SK-N-SH (cell line): ENCODE data around the gene KRTAP5-3. TPM values are rescaled to one million over a fixed set of nuclear protein-coding genes. Genes with fewer than 3 reads are reported as not detected.
A peak's percentile ranks its signal among the peaks of the same experiment; 100 is the strongest.

Experiments used
- CTCF ChIA-PET: fragments of 300-600, 350-600 bp; formaldehyde crosslinking; extraction: SDS; loops from one replicate; lab custom pipeline; 2021; lab: Yijun Ruan, JAX
- POLR2A ChIA-PET: fragments of 350-600 bp; sonication (Branson Sonifier 250); formaldehyde crosslinking; extraction: SDS; loops from one replicate; lab custom pipeline; 2020; ENCODE audit warnings: antibody characterized with exemption, inconsistent platforms; lab: Yijun Ruan, JAX
- DNase-seq: peaks from one replicate; pipeline ENCODE4 v3.0.0; 2012
- H2AFZ ChIP-seq: fragments of 200-600 bp; sonication (generic); 2 replicates; pipeline ENCODE4 v1.8.1; 2016; ENCODE audit warnings: antibody characterized with exemption, mild to moderate bottlenecking, low read depth
- H3F3A ChIP-seq: fragments of 200-600 bp; sonication (generic); replicated peaks from 2 replicates; pipeline ENCODE3; 2016; ENCODE audit warnings: antibody characterized with exemption, mild to moderate bottlenecking; ENCODE audit not compliant: insufficient read depth
- H3K27ac ChIP-seq, 2 experiments: fragments of 200-500 bp in 1 of 2; fragments of 200-600 bp in 1 of 2; sonication (Bioruptor generic) in 1 of 2; sonication (generic), shearing (Covaris generic) in 1 of 2; 2 replicates each; pipeline versions ENCODE4 v1.5.1 to v1.6.1; 2014 to 2016; ENCODE audit warnings: low read depth in 2 of 2, inconsistent platforms in 1 of 2, low read length in 1 of 2, mild to moderate bottlenecking in 1 of 2, mixed read lengths in 1 of 2
- H3K27me3 ChIP-seq: fragments of 200-600 bp; sonication (generic), shearing (Covaris generic); 2 replicates; pipeline ENCODE4 v1.6.1; 2016; ENCODE audit warnings: mixed run types; ENCODE audit not compliant: insufficient read depth
- H3K36me3 ChIP-seq, 2 experiments: fragments of 200-500 bp in 1 of 2; fragments of 200-600 bp in 1 of 2; sonication (Bioruptor generic) in 1 of 2; sonication (generic) in 1 of 2; replicated peaks in 1 of 2; 2 replicates each; pipeline versions ENCODE3 to v1.5.1; 2014 to 2016; ENCODE audit warnings: low read length in 1 of 2, mild to moderate bottlenecking in 1 of 2; ENCODE audit not compliant: insufficient read depth in 2 of 2, control insufficient read depth in 1 of 2
- H3K4me1 ChIP-seq, 2 experiments: fragments of 200-500 bp in 1 of 2; fragments of 200-600 bp in 1 of 2; sonication (Bioruptor generic) in 1 of 2; sonication (generic), shearing (Covaris generic) in 1 of 2; 2 replicates each; pipeline versions ENCODE4 v1.5.1 to v1.6.1; 2014 to 2016; ENCODE audit warnings: low read depth in 1 of 2, low read length in 1 of 2, mixed run types in 1 of 2; ENCODE audit not compliant: insufficient read depth in 2 of 2, control insufficient read depth in 1 of 2
- H3K4me2 ChIP-seq: fragments of 200-600 bp; sonication (generic), shearing (Covaris generic); 2 replicates; pipeline ENCODE4 v1.6.1; 2017; ENCODE audit warnings: mixed run types
- H3K4me3 ChIP-seq, 2 experiments: fragments of 200-500 bp in 1 of 2; fragments of 200-600 bp in 1 of 2; sonication (Bioruptor generic) in 1 of 2; sonication (generic), shearing (Covaris generic) in 1 of 2; 2 replicates each; pipeline versions ENCODE4 v1.5.1 to v1.8.1; 2014 to 2016; ENCODE audit warnings: low read depth in 2 of 2, inconsistent platforms in 1 of 2, low read length in 1 of 2, mild to moderate bottlenecking in 1 of 2, mixed read lengths in 1 of 2, moderate library complexity in 1 of 2
- H3K79me2 ChIP-seq: fragments of 200-600 bp; sonication (generic); 2 replicates; pipeline ENCODE4 v1.8.1; 2017; ENCODE audit warnings: mild to moderate bottlenecking; ENCODE audit not compliant: insufficient read depth
- H3K9ac ChIP-seq: fragments of 200-600 bp; sonication (generic); 2 replicates; pipeline ENCODE4 v1.6.1; 2017; ENCODE audit warnings: mixed run types
- H3K9me2 ChIP-seq: fragments of 200-600 bp; sonication (generic); 2 replicates; pipeline ENCODE4 v1.6.1; 2017; ENCODE audit warnings: mixed run types
- H3K9me3 ChIP-seq: fragments of 200-600 bp; sonication (generic); 2 replicates; pipeline ENCODE4 v1.6.1; 2017; ENCODE audit warnings: mixed run types, mild to moderate bottlenecking, moderate library complexity
- H4K20me1 ChIP-seq: fragments of 200-600 bp; sonication (generic); 2 replicates; pipeline ENCODE4 v1.6.1; 2017; ENCODE audit warnings: mild to moderate bottlenecking, mixed run types; ENCODE audit not compliant: insufficient read depth
- CHD2 ChIP-seq: fragments of 150-350 bp; IDR thresholded peaks from 2 replicates; pipeline ENCODE4 v1.6.1; 2018; ENCODE audit warnings: low read length; ENCODE audit not compliant: partially characterized antibody
- EZH2phosphoT487 ChIP-seq: fragments of 200-600 bp; sonication (generic); IDR thresholded peaks from 2 replicates; pipeline ENCODE4 v1.6.1; 2017; ENCODE audit warnings: low read depth, mixed run types, mild to moderate bottlenecking, antibody characterized with exemption, moderate library complexity, borderline replicate concordance
- FOXJ3 ChIP-seq: sonication (generic); formaldehyde crosslinking; IDR thresholded peaks from 2 replicates; pipeline ENCODE4 v1.5.1; 2020; ENCODE audit warnings: mild to moderate bottlenecking, missing genetic modification reagents
- MAX ChIP-seq: IDR thresholded peaks from 2 replicates; pipeline ENCODE4 v1.4.0; 2012; ENCODE audit warnings: low read depth
- PBX3 ChIP-seq: IDR thresholded peaks from 2 replicates; pipeline ENCODE4; 2012
- RAD21 ChIP-seq: IDR thresholded peaks from 2 replicates; pipeline ENCODE4 v1.6.1; 2012; ENCODE audit warnings: mild to moderate bottlenecking, low read length
- RCOR1 ChIP-seq: fragments of 150-350 bp; IDR thresholded peaks from 2 replicates; pipeline ENCODE4 v1.6.1; 2017; ENCODE audit warnings: antibody characterized with exemption, low read length
- REST ChIP-seq: IDR thresholded peaks from 2 replicates; pipeline ENCODE4 v1.6.1; 2012; ENCODE audit warnings: mild to moderate bottlenecking, low read depth, low read length, moderate library complexity
- RXRA ChIP-seq: IDR thresholded peaks from 2 replicates; pipeline ENCODE4 v1.4.0; 2012; ENCODE audit warnings: low read depth, mild to moderate bottlenecking, borderline replicate concordance
- SIN3A ChIP-seq: IDR thresholded peaks from 2 replicates; pipeline ENCODE4 v1.6.1; 2012; ENCODE audit warnings: low read depth, mild to moderate bottlenecking, low read length, moderate library complexity, borderline replicate concordance
- USF1 ChIP-seq: IDR thresholded peaks from 2 replicates; pipeline ENCODE4 v1.4.0; 2012; ENCODE audit warnings: low read depth, borderline replicate concordance
- WGBS: methylation state at CpG from one replicate; pipeline ENCODE4 v1.1.6; 2017; ENCODE audit warnings: low lambda C conversion rate; 5-methylcytosine and 5-hydroxymethylcytosine counted together
- polyA plus RNA-seq, 3 experiments: library from polyadenylated mRNA; depleted of rRNA; stranded (reverse); fragments of >200 nt; gene quantifications; 2 replicates each; pipeline ENCODE4 v1.2.3, GENCODE V29; 2012

Gene KRTAP5-3
- polyA plus RNA-seq, 1 of the 3 experiments (the other 2 are of a cell fraction), result not detected

- no peak for TF ChIP-seq PBX3
These were observed 36.5 kb downstream of the KRTAP5-3 start (continued) for GRCh38 chr11:1571760-1572196.

- peaks cover 0 to 35% of the 10 kb centered on the region in 2 experiments; a peak in 1 of 4 replicates for H3K4me1 ChIP-seq
- H3K27ac ChIP-seq, result peak overlapping the region in 1 of 2 experiments; percentile 81; a peak in 2 of 4 replicates
- no peak overlapping the region for H2AFZ ChIP-seq
- H3K9ac ChIP-seq, result peak overlapping the region; percentile 60
- no peaks in the 10 kb centered on the region for H3K79me2 ChIP-seq
- peaks cover 4% of the 10 kb centered on the region; the same call in 1 of the 2 replicates for H3K27me3 ChIP-seq
- peak; percentile 82 for DNase-seq
- H3K36me3 ChIP-seq, result no peaks in the 10 kb centered on the region
- ChIA-PET CTCF (interaction anchor here (1.2 to 18.1 kb wide), 2 partner anchors 26 to 82 kb away, joined by 4 to 398 read pairs; no protein-coding TSS in a partner anchor), POLR2A (no interaction called here)
- 0 out of 2 replicates have a peak, but pooled peaks have one; percentile 14 for TF ChIP-seq FOXJ3
- TF ChIP-seq SIN3A, result no peak
- no peak for TF ChIP-seq RXRA
- TF ChIP-seq EZH2phosphoT487, result no peak
- TF ChIP-seq CHD2, result peak; percentile 44
- no peak for TF ChIP-seq USF1
- TF ChIP-seq RAD21, result no peak
- no peak for TF ChIP-seq PBX3
- peak overlapping the region; percentile 57 to 64 for H3K4me3 ChIP-seq
- no peaks in the 10 kb centered on the region for H3F3A ChIP-seq
- H3K9me3 ChIP-seq, result no peaks in the 10 kb centered on the region
- peaks cover 21% of the 10 kb centered on the region for H4K20me1 ChIP-seq
- H3K9me2 ChIP-seq, result no peaks in the 10 kb centered on the region
- H3K4me2 ChIP-seq, result peak overlapping the region; percentile 90
- 33% methylated on average over 7 of the region's 58 CpGs for WGBS
These were observed 37.1 kb downstream of the KRTAP5-3 start for GRCh38 chr11:1570896-1571759.

GRCh38 chr11:1570531-1570895, 37.8 kb downstream of the KRTAP5-3 start:
- no peaks in the 10 kb centered on the region for H3K9me3 ChIP-seq
- H3K4me1 ChIP-seq, result peaks cover 0 to 35% of the 10 kb centered on the region in 2 experiments; a peak in 1 of 4 replicates
- POLR2A ChIA-PET, result no interaction called here
- H3K4me2 ChIP-seq, result peak overlapping the region; percentile 90; the same call in 1 of the 2 replicates
- 87% methylated on average over 3 of the region's 8 CpGs for WGBS
- H2AFZ ChIP-seq, result no peak overlapping the region
- no peak overlapping the region for H3K9ac ChIP-seq
- no peaks in the 10 kb centered on the region for H3K9me2 ChIP-seq
- H3F3A ChIP-seq, result no peaks in the 10 kb centered on the region
- H3K27ac ChIP-seq, result peak overlapping the region in 1 of 2 experiments; percentile 81; a peak in 2 of 4 replicates
- no peak for DNase-seq
- H3K4me3 ChIP-seq, result peak overlapping the region; percentile 57 to 64; a peak in 3 of 4 replicates
- no peaks in the 10 kb centered on the region for H3K36me3 ChIP-seq
- H3K27me3 ChIP-seq, result peaks cover 4% of the 10 kb centered on the region; the same call in 1 of the 2 replicates
- TF ChIP-seq USF1, result peak; percentile 58; the same call in 1 of the 2 replicates
- TF ChIP-seq MAX, result no peak
- TF ChIP-seq RCOR1, result peak; percentile 48; the same call in 1 of the 2 replicates
- no peak for TF ChIP-seq REST
- H4K20me1 ChIP-seq, result peaks cover 21% of the 10 kb centered on the region
- no peaks in the 10 kb centered on the region for H3K79me2 ChIP-seq
- CTCF ChIA-PET, result interaction anchor here (1.2 to 18.1 kb wide), 3 partner anchors 25 to 82 kb away, joined by 4 to 398 read pairs (median 5); no protein-coding TSS in a partner anchor
